ENCODE results near the gene C5.

GRCh38 chr9:120923620-120924328 lies 126.3 kb downstream of the C5 start:
- TF ChIP-seq CTCF (IDR thresholded peaks at IDR 0.05), result no peak
- TF ChIP-seq POLR2A (IDR thresholded peaks at IDR 0.05), result no peak
